Suppressor macrophage (primary cell): Measurements from ENCODE around the gene RGS3.

ENCODE experiments used
- DNase-seq, 4 experiments: peaks; one replicate each; pipeline ENCODE4 v3.0.0-alpha.2; 2020 to 2022

RGS3 gene

GRCh38 chr9:113588936-113589335 lies 125.4 kb downstream of the RGS3 start:
- no peak for DNase-seq

DNA sequence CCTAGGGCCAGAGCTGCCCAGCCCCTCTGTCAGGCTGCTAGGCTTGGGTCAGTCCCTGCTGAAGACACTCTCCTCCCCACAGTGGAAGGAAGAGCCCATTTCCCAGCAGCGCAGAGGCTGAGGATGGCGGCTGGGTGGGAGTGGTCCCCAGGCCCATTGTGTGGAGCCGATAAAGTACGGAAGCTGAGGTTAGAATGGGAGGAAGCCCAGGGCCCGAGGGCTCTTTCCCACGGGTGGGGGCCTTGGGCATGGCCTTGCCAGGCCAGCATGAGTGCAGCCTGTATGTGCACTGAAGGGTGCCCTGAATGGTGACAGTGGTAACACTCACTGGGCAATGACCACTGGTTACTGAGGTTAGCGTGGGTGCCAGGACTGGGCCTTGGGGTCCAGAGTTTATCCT lies 125.9 kb downstream of the RGS3 start:
- DNase-seq, result peak in 3 of 4 experiments; percentile 28 to 42 (median 37)

- peak; percentile 21 to 70 (median 51) for DNase-seq
Measured at GRCh38 chr9:113589890-113590289, 126.4 kb downstream of the RGS3 start.

DNA sequence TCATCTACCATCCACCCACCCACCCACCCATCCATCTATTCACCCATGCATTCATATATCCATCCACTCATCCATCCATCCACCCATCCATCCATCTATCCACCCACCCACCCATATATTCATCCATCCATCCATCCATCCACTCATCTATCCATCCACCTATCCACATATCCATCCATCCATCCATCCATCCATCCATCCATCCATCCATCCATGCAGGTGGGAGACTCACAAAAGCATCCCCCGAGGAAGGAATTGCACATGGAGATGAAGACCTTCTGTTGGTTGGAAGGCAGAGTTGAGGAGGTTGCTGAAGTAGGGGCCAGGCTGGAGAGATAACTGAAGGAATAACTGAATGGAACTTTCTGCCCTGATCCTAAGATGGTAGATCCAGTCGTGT lies 126.9 kb downstream of the RGS3 start:
- DNase-seq, result no peak

- peak; percentile 78 to 91 (median 89) for DNase-seq
Measured at GRCh38 chr9:113590991-113591898, 127.7 kb downstream of the RGS3 start.

DNA sequence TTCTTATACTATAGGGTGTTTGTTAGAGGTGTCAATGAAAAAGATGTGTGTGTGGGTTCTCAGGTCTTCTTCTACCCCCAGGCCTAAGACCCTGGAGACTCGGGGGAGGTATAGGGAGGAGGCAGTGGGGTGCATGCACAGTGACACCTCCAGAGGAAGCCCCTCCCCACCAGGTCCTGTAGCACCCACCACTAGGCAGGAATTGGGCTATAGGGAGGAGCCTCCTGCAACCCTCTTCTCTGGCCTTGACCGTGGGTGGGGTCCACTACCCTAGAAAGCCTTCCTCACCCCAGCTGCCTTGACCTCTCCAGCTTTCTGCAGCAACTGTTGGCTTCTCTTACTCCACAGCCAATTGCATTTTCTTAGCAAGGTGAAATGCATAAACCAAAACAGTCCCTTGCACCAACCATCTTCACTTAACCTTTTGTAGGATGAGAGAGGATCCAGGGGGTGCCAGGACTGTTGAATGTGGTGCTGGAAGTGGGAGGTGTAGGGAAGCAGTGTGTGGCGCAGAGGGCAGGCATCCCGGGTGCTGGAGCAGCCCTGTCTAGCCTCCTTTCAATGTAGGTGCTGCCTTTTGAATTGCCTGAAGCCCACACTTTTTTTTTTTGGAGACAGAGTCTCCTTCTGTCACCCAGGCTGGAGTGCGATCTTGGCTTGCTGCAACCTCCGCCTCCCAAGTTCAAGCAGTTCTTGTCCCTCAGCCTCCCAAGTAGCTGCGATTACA lies 128.5 kb downstream of the RGS3 start:
- DNase-seq, result no peak

DNA sequence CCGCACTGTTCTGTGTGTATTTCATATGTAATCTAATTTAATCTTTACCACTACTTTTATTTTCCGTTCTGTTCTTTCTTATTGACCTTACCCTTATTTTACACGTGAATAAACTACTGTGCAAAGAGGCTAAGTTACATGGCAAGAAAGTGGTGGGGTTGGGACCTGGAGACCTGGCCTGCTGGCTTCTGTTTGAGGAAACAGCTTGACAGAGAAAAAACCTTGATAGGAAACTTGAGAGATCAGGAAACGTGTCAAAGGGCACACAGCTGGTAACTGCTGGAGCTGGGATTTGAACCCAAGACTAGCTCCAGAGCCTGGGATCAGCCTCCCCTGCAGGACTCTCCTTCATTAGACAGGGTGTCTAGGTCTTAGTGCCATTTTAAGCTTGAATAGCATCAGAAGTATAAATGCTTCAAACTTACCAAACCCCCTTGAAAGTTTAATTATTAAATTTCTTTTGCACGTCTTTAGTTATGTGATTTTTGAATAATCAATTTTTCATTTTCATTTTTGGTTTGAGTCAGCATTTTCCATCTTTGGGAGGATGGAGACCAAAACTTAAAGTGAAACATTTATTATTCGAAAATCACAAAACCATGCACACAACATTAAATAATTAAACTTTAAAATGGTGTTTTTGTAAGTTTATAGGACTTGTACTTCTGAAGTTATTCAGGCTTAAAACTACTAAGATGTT lies 129.5 kb downstream of the RGS3 start:
- DNase-seq, result no peak

- DNase-seq, result peak; percentile 81 to 87 (median 82)
Measured at GRCh38 chr9:113593682-113594281, 130.3 kb downstream of the RGS3 start.

DNA sequence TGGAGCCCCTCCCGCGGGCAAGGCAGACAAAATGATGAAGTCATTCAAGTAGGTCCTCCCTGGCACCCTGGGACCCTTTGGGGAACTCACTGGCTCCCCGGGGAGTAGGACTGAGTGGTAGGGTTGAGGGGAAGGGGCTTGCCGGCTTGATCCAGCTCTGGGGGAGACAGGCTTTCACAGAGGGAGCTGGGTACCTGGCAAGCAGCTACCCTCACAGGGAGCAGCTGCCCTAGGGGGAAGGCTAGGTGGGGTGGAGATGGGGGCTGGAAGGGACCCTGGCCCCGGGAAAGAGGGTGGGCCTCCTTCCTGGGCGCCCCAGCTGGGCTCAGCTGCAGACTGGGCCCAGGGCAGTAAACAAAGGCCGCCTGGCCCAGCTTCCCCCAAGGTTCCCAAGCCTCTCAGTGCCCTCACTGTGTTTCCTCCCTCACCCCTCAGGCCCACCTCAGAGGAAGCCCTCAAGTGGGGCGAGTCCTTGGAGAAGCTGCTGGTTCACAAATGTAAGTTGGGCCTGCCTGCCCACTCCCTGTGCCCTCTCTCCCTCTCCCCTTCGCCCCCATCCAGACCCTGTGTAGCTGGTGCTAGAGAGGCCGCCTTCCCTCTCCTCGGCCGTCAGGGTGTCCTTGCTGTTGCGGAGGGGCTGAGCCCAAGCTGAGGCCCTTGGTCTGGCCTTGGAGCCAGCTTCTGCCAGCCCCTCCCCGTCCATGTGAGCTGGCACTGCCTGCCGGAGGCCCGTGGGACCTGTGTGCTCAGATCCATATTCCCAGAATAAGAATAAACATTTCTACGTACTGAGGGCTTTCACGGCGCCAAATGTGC lies 131.2 kb downstream of the RGS3 start:
- DNase-seq, result no peak

GRCh38 chr9:113596616-113597320 lies 133.2 kb downstream of the RGS3 start:
- DNase-seq, result no peak

DNA sequence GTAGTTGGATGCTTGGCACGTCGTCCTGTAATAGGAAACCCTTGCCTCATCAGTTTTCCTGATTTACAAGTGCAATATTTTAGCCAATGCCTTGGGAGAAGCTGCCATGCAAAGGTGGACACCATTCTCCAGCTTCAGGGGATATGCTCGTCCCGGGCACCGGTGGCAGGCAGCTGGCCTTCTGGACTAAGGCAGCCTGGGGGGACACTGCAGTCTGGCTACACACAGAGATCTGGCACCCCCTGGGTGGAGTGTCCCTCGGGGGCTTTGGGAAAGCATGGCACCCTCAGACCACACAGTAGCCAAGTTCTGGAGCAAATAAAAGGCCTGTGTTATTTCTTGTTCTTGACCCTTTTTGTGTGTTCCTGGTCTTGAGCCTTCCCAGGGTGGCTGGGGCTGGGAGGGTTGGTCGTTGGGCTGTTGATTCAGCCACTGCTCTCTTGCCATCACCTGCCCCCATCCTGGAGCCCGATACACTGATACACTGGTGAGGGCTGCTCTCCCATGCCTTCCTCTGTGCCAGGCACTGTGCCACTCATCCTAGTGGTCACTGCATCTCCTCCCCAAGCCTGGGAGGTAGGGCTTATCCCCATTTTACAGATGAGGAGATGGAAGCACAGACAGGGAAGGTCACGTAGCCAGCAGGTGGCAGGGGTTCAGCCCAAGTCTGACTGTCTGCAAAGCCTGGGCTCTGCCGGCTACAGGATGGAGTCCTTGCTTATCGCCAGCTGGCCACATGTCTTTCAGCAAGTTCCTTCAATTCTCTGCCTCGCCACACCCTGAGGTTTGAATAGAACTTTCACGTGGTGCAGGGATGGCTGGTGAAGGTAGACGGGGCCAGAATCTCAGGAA lies 134.1 kb downstream of the RGS3 start:
- no peak for DNase-seq

GRCh38 chr9:113598451-113598850 lies 134.9 kb downstream of the RGS3 start:
- no peak for DNase-seq

- no peak for DNase-seq
Measured at GRCh38 chr9:113598883-113599282, 135.4 kb downstream of the RGS3 start.

GRCh38 chr9:113599646-113600022 lies 136.1 kb downstream of the RGS3 start:
- DNase-seq, result no peak

- DNase-seq, result peak in 2 of 4 experiments; percentile 12 to 31
Measured at GRCh38 chr9:113600023-113600823, 136.7 kb downstream of the RGS3 start.

- no peak for DNase-seq
Measured at GRCh38 chr9:113600871-113601614, 137.5 kb downstream of the RGS3 start.

GRCh38 chr9:113601656-113602055 lies 138.1 kb downstream of the RGS3 start:
- no peak for DNase-seq
